NOMO-1 treated with DMSO at 0.1 percent for 48 hours (cell line): ENCODE results near the gene TMEM42.
A peak's percentile ranks its signal among the peaks of the same experiment; 100 is the strongest.

ENCODE experiments used
- DNase-seq: peaks from one replicate; lab custom pipeline; 2025; ENCODE audit not compliant: unreplicated experiment; lab: John Stamatoyannopoulos, UW

Gene TMEM42

DNA sequence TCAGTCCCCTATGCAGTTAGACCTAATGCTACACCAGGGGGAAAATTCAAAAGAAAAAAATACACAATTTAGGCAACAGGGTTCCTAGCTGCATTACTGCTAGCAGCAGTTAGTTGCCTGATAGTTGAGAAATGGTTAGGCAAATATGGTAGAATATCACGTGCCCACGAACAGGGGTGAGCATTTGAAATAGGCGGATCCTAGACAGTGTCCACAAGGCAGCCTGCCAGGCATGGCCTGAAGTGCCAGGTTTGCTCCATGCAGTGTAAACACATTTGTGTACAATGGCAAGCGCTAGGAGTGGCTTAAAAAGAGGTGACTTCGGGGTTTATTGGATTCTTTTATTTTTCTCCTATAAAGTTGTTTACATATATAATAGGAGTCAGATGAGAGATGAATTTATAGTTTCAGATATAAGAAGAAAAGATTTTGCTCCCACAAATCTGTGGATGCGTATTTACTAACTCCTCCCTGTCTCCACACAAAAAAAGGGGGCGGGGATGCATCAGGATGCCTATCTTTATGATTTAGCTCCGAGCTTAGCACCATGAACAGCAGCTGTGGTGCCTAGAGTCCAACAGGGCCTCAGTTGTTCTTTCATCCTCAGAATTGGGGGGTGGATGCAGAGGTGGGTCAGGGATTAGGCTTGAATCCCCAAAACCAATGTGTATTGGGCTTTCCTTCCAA lies 8.8 kb downstream of the TMEM42 start:
- DNase-seq, result no peak

GRCh38 chr3:44874308-44874707 lies 12.6 kb downstream of the TMEM42 start, which contains the start of gene TGM4:
Gene TGM4, plus strand, starts transcription at chr3:44874608. Its CDS starts 71 bp downstream, at chr3:44874679.
- DNase-seq, result no peak

GRCh38 chr3:44875596-44875995 lies 13.9 kb downstream of the TMEM42 start:
- no peak for DNase-seq

GRCh38 chr3:44877333-44877732 lies 15.6 kb downstream of the TMEM42 start:
- no peak for DNase-seq

GRCh38 chr3:44880284-44880683 lies 18.6 kb downstream of the TMEM42 start:
- DNase-seq, result no peak

DNA sequence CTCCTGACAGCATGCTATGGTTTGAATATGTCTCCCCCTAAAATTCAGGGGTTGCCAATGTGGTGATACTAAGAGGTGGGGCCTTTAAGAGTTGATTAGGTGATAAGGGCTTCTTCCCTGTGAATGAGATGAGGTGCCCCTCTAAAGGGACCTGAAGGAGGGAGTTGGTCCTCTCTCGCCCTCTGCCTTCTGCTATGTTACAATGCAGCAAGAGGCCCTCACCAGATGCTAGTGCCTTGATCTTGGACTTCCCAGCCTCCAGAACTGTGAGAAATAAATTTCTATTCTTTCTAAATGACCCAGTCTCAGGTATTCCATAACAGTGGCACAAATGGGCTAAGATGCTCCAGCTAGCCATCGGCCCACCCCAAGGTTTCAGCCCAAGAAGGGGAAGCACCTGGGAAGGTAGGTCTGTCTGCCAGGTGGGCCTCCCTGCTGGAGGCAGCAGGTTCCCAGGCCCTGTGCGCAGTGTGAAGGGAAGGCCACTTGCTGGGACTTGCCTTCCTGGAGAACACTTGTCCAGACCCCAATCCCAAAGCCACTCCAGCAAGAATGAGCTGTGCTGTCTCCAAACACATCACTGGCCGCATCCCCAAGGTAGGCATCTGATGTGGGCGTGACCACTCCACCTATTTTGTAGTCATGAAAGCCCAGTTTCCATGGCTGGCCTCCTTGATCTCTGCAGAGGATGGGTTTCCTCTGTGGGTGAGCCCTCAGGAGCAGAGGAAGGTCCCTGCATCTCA lies 21.7 kb downstream of the TMEM42 start:
- no peak for DNase-seq

- no peak for DNase-seq
These were observed 22.3 kb downstream of the TMEM42 start for GRCh38 chr3:44883999-44884431.

DNA sequence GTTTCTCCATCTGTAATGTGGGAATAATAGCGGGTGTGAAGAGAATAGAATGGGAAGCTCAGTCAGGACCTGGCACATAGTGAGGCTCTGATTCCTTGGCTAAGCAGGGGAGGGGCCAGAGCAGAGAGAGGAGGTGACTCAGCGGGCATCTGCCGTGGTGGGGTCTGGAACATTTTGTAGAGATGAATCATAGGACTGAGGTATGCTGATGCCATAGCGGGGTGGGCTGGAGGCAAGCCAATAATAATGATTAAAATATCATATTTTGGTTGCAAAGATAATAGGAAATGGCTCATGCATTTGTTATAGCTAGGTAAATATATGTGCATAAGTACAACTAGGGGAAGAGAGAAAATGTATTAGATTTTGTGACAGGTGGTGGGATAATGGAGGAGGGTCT lies 23.9 kb downstream of the TMEM42 start:
- no peak for DNase-seq

GRCh38 chr3:44886561-44886960 lies 24.8 kb downstream of the TMEM42 start:
- no peak for DNase-seq

DNA sequence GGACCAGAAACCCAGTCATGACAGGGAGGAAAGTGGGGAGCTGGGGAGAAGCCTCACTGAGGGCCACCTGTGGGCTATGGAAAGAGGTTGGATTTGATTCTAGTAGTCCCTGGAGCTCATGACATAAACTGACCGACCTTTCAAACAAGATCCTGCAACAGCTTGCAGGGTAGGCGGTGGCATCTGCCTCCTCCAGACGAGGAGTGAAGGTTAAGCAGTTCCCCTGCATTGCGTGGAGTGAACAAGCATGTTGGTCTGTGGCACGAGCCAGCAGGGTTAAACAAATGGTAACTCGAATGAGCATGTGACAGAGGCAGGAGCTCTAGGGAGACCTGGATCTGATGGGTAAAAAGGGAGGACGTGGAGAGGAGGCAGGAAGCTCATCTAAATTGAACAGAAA lies 25.4 kb downstream of the TMEM42 start:
- no peak for DNase-seq

DNA sequence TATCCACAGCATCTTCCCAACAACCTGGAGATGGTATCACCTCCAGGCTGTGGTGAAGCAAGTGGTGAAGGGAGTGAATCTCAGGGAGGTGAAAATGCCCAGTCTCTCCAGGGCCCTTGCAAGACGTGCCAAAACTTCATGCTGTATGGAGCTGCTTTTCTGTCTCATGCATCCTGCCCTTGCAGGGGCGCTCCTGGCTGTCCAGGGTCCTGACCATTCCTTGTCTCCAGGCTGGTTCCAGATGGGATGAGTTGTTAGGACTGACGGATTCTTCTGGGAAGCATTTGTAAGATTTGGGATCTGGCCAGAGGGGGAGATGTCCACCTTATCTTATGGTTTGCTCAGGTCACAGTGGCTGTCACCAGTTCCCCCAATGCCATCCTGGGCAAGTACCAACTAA lies 28.5 kb downstream of the TMEM42 start:
- DNase-seq, result no peak

DNA sequence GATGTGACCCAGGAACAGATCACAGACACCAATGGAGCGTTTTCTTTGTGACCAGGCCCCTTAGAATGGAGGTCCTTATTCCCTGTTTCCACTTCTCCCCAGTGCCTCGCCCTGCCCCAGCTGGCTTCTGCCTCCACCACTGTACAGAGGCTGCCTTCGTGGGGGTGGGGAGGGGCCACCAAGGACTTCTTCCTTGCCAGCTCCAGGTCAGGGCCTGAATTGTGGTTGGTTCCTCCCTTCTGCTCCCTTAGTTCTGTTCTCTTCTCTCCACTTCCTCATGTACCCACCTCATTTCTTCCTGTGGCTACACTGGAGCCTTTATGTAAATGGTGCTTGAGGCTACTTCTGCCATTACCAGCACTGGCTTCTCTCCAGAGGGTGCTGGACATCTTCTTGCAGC lies 29.1 kb downstream of the TMEM42 start:
- peak; percentile 36 for DNase-seq

- no peak for DNase-seq
These were observed 31.0 kb downstream of the TMEM42 start for GRCh38 chr3:44892689-44893088.

GRCh38 chr3:44893097-44893496 lies 31.4 kb downstream of the TMEM42 start:
- no peak for DNase-seq

GRCh38 chr3:44894485-44894884 lies 32.8 kb downstream of the TMEM42 start:
- DNase-seq, result no peak

GRCh38 chr3:44896440-44896839 lies 34.7 kb downstream of the TMEM42 start:
- peak; percentile 55 for DNase-seq

GRCh38 chr3:44899683-44900367 lies 38.1 kb downstream of the TMEM42 start:
- DNase-seq, result no peak

DNA sequence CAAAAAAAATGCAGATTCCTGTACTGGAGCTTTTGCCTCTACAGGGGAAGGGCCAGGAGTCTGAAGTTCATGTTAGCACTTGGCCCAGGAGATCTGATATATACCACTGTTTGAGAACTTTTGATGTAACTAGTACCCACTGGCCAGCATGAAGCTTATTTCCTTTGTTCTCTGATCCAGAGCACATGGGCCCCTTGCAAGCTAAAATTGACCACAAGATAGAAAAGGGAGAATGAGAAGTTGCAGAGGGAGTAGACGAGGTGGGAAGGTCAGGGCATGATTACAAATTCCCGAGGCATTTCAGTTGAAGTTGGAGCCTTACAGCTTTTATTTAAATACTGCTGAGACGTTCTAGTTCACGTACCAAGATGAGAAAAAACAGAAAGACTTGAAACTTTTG lies 40.9 kb downstream of the TMEM42 start:
- no peak for DNase-seq

- no peak for DNase-seq
These were observed 41.6 kb downstream of the TMEM42 start for GRCh38 chr3:44903314-44903713.

DNA sequence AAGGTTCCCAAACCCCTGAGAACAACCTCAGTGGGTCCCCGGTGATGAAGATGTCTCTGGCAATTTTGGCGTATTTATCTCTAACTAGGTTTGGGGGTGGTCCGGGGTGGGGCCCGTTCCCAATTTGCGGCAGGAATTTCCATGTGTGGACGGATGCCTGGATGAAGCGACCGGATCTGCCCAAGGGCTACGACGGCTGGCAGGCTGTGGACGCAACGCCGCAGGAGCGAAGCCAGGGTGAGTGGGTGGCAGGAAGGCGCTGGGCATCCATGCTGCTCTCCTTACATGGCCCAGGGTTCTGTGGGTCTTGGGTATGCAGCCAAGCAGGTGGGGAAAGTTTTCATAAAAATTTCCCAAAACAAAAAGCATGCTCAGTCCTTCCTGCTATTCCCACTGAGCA lies 42.0 kb downstream of the TMEM42 start:
- no peak for DNase-seq

DNA sequence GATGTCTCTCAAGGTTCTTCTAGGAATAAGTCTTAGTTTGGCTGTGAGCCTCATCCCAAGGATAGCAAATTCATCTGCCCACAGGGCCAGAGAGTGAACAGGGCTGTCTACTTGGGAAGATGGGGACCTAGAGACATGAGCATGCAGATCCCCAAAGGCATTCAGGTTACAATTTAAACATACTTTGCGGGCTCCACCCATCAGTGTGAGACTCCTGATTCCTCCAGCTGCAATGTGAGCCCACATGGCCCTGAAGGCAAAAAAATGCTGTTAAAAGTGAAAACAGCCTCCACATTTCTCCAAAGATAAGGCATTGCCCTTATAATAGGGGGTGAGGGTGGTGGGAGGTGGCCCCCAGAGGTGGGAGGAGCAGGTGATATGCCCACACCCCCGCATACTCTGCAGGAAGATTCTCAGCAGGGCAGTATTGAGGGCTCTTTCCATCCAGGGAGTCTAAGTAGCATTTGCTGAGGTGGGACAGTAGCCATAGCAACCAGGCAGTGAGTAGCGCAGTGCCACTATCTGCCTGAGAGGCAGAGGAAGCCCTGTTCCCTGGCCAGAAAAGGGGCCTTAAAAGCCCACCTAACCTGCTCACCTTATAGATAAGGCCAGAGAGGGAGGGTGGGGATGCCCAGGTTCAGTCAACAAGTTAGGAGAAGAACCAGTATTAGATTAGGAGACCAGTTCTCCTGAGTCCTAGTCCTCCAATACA lies 43.9 kb downstream of the TMEM42 start:
- no peak for DNase-seq
